ENCODE results near the gene LYZL4. TPM values are rescaled to one million over a fixed set of nuclear protein-coding genes. Genes with fewer than 3 reads are reported as not detected.

LYZL4 gene
- total RNA-seq, 2 experiments from 2014 or later: not detected

DNA sequence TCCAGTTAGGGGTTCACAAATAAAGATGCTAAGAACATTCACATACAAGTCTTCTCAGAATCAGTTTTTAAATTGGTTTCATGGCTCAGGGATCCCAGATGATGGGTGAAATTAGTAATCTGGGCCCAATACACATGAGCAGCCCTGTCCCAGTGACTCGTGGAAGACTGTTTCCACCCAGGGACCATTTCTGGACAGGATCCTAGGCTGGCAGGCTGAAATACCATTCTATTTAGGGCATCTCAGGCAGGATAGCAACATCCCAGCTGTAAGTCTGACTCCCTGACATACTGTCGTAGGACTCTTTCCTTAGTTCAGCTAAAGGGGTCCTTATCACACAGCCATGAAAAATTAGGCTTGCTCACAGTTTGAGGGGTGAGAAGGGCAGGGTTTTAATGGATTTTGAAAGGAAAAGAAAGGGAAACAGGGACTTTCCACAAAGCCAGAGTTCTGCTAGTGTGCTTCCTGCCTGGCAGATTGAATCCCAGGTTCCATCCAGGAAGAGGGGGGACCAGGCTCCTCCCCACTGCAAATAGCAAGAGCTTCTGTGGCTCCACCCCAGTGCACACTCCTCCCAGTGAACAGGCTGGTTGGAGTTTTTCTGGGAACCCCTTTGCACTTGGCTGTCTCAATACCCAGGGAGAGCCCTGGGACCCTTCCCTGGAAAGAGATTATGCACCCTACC is 41.3 kb upstream of the LYZL4 start:
- H3K4me3 ChIP-seq (ENCODE audit: low read length): no peak overlapping the region
- ATAC-seq (ENCODE audit: poor library complexity) (no peak), DNase-seq (no peak)
- peaks cover 6% of the 10 kb centered on the region for H3K9me3 Mint-ChIP-seq
- intact Hi-C loops (cut with DNase I, micrococcal nuclease): no loop called here
- H3K27me3 Mint-ChIP-seq: peaks cover 22% of the 10 kb centered on the region
- no peak overlapping the region for H3K27ac ChIP-seq (ENCODE audit: low read depth in 1 of 2, low read length in 2 of 2)
- H3K4me1 ChIP-seq (ENCODE audit: insufficient read depth, low read length): no peaks in the 10 kb centered on the region
- ChIA-PET POLR2A (no interaction called here), CTCF (no interaction called here)
- no peaks in the 10 kb centered on the region for H3K36me3 ChIP-seq (ENCODE audit: insufficient read depth, low read length)
- peaks cover 0 to 4% of the 10 kb centered on the region in 2 experiments for H3K9me3 ChIP-seq (ENCODE audit: control insufficient read depth in 1 of 2, insufficient read depth in 1 of 2, low read length in 2 of 2)
- H3K36me3 Mint-ChIP-seq (ENCODE audit: low read depth): no peaks in the 10 kb centered on the region
- peaks cover 0 to 7% of the 10 kb centered on the region in 2 experiments for H3K27me3 ChIP-seq (ENCODE audit: control insufficient read depth in 1 of 2, insufficient read depth in 2 of 2, low read length in 2 of 2)
- no peak overlapping the region for H3K27ac Mint-ChIP-seq
- TF ChIP-seq, protein P1, sequence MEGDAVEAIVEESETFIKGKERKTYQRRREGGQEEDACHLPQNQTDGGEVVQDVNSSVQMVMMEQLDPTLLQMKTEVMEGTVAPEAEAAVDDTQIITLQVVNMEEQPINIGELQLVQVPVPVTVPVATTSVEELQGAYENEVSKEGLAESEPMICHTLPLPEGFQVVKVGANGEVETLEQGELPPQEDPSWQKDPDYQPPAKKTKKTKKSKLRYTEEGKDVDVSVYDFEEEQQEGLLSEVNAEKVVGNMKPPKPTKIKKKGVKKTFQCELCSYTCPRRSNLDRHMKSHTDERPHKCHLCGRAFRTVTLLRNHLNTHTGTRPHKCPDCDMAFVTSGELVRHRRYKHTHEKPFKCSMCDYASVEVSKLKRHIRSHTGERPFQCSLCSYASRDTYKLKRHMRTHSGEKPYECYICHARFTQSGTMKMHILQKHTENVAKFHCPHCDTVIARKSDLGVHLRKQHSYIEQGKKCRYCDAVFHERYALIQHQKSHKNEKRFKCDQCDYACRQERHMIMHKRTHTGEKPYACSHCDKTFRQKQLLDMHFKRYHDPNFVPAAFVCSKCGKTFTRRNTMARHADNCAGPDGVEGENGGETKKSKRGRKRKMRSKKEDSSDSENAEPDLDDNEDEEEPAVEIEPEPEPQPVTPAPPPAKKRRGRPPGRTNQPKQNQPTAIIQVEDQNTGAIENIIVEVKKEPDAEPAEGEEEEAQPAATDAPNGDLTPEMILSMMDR (IDR thresholded peaks at IDR 0.05): no peak
- H3K4me3 Mint-ChIP-seq: no peak overlapping the region
- no peaks in the 10 kb centered on the region for H3K4me1 Mint-ChIP-seq (ENCODE audit: low read depth)

DNA sequence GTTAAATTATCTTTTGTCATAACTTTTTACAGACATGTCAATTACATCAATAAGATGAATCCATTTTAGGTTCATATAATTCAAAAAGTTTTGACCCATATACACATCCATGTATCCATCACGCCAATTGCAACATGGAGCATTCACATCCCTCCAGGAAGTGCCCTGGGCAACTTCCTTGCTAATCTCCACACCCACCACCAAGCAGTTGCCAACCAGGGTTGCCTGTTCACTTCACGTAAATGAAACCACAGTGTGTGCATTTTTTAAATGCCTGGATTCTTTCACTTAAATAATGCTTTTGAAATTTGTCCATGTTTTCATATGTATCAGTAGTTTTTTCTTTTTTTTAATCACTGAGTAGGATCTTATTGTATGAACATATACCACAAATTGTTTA is 40.7 kb upstream of the LYZL4 start:
- ATAC-seq (ENCODE audit: poor library complexity) (no peak), DNase-seq (no peak)
- CTCF ChIA-PET: no interaction called here
- TF ChIP-seq, protein P1 (IDR thresholded peaks at IDR 0.05): no peak
- POLR2A ChIA-PET: no interaction called here
- Mint-ChIP-seq H3K4me3 (no peak overlapping the region), H3K4me1 (ENCODE audit: low read depth) (no peaks in the 10 kb centered on the region), H3K27ac (no peak overlapping the region), H3K27me3 (peaks cover 16% of the 10 kb centered on the region), H3K9me3 (peaks cover 6% of the 10 kb centered on the region), H3K36me3 (ENCODE audit: low read depth) (no peaks in the 10 kb centered on the region)
- Histone ChIP-seq H3K36me3 (ENCODE audit: insufficient read depth, low read length) (no peaks in the 10 kb centered on the region), H3K4me3 (ENCODE audit: low read length) (no peak overlapping the region), H3K27me3 (ENCODE audit: control insufficient read depth in 1 of 2, insufficient read depth in 2 of 2, low read length in 2 of 2) (peaks cover 0 to 4% of the 10 kb centered on the region in 2 experiments), H3K4me1 (ENCODE audit: insufficient read depth, low read length) (no peaks in the 10 kb centered on the region), H3K9me3 (ENCODE audit: control insufficient read depth in 1 of 2, insufficient read depth in 1 of 2, low read length in 2 of 2) (peaks cover 0 to 4% of the 10 kb centered on the region in 2 experiments), H3K27ac (ENCODE audit: low read depth in 1 of 2, low read length in 2 of 2) (no peak overlapping the region)
- intact Hi-C loops (cut with DNase I, micrococcal nuclease): no loop called here

DNA sequence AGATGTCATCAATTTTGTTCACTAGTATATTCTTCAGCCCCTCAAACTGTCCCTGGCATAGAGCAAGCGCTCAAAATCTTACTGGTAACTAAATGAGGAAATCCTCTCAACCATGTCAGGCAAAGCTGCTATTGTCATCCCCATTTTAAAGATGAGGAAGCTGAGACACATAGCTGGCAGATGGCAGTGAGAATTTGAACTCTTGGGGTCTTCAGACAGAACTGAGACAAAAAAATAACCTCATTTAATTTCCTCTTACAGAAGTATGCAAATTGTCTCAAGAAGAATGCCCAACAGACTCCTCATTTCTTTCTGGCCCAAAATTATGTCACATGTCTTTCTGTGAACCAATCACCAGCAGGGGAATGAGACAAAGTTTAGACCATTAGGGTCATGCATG is 40.2 kb upstream of the LYZL4 start:
- ChIA-PET CTCF (no interaction called here), POLR2A (no interaction called here)
- Mint-ChIP-seq H3K4me1 (ENCODE audit: low read depth) (no peaks in the 10 kb centered on the region), H3K9me3 (peaks cover 6% of the 10 kb centered on the region), H3K27me3 (peaks cover 15% of the 10 kb centered on the region), H3K4me3 (no peak overlapping the region), H3K27ac (no peak overlapping the region), H3K36me3 (ENCODE audit: low read depth) (no peaks in the 10 kb centered on the region)
- Histone ChIP-seq H3K4me1 (ENCODE audit: insufficient read depth, low read length) (no peaks in the 10 kb centered on the region), H3K4me3 (ENCODE audit: low read length) (no peak overlapping the region), H3K27me3 (ENCODE audit: control insufficient read depth in 1 of 2, insufficient read depth in 2 of 2, low read length in 2 of 2) (peaks cover 0 to 2% of the 10 kb centered on the region in 2 experiments), H3K27ac (ENCODE audit: low read depth in 1 of 2, low read length in 2 of 2) (no peak overlapping the region), H3K36me3 (ENCODE audit: insufficient read depth, low read length) (no peaks in the 10 kb centered on the region), H3K9me3 (ENCODE audit: control insufficient read depth in 1 of 2, insufficient read depth in 1 of 2, low read length in 2 of 2) (peaks cover 0 to 4% of the 10 kb centered on the region in 2 experiments)
- DNase-seq (no peak), ATAC-seq (ENCODE audit: poor library complexity) (no peak)
- TF ChIP-seq, protein P1 (IDR thresholded peaks at IDR 0.05): no peak
- intact Hi-C loops (cut with DNase I, micrococcal nuclease): no loop called here

All from CD4-positive, alpha-beta T cell (primary cell).